VCaP (cell line): ENCODE results near the gene IPO8.

Experiments used
- H3K27ac ChIP-seq: fragments of 450-650 bp; 2 replicates; pipeline ENCODE4 v1.5.1; 2017
- TF ChIP-seq, protein P1 (sequence below): fragments of 450-650 bp; conservative IDR thresholded peaks from 2 replicates; pipeline ENCODE4 v1.5.1; 2017; ENCODE audit warnings: mild to moderate bottlenecking, moderate library complexity

Gene IPO8

DNA sequence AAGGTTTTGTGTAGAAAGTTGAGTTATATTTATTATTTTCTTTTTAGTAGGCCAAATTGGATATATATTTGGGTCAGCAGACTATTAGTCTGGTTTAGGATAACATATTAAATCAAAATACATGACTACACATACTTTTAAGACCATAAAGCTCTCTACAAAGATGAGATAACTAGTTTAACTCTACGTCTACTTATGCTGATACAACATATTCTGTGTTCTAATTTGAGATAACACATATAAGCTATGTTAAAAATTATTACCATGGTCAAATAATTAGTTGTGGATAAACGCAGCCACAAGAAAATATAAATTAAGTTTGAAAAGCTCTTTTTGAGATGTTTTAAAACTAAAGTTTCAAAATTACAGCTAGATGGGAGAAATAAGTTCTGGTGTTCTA, 55.3 kb downstream of the IPO8 start:
- TF ChIP-seq, protein P1, sequence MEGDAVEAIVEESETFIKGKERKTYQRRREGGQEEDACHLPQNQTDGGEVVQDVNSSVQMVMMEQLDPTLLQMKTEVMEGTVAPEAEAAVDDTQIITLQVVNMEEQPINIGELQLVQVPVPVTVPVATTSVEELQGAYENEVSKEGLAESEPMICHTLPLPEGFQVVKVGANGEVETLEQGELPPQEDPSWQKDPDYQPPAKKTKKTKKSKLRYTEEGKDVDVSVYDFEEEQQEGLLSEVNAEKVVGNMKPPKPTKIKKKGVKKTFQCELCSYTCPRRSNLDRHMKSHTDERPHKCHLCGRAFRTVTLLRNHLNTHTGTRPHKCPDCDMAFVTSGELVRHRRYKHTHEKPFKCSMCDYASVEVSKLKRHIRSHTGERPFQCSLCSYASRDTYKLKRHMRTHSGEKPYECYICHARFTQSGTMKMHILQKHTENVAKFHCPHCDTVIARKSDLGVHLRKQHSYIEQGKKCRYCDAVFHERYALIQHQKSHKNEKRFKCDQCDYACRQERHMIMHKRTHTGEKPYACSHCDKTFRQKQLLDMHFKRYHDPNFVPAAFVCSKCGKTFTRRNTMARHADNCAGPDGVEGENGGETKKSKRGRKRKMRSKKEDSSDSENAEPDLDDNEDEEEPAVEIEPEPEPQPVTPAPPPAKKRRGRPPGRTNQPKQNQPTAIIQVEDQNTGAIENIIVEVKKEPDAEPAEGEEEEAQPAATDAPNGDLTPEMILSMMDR, result no peak
- H3K27ac ChIP-seq, result no peak overlapping the region; the same call in 1 of the 2 replicates

DNA sequence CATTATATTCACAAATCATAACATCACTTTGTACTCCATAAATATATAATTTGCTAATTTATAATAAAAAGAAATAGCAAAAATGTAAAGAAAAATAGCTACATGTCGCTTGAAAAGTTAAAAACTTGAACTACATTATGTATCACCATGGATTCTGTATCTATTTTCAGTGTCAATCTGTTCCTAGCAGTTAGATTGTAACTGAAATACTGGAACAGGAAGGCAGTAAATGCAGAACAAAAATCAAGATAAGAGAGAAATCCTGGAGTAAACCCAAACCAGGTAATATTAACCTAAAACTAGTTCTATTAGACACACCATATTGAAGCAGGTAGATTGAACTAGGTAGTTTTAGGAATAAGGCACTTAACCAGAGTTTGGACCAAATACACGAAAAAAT, 60.3 kb downstream of the IPO8 start:
- TF ChIP-seq, protein P1, result no peak
- H3K27ac ChIP-seq, result peak overlapping the region; percentile 82

DNA sequence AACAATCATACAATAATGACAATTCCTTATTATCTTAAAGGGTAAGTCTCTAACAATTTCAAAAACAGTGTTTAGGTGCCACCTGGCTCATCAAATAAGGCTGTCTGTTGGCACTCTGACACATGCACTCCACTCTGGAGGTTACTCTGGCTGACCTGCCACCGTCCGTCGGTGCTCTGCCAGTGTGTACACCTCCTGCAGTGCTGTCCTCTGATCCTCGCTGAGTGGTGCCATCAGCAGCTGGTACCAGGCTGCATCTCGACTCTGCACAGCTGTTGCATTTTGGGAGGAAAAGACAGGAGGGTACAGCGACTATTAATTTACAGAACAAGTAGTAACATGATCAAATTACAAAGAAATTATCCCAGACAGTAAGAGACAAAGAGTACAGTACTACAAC, 63.9 kb downstream of the IPO8 start:
- TF ChIP-seq, protein P1, result no peak
- H3K27ac ChIP-seq, result no peak overlapping the region

DNA sequence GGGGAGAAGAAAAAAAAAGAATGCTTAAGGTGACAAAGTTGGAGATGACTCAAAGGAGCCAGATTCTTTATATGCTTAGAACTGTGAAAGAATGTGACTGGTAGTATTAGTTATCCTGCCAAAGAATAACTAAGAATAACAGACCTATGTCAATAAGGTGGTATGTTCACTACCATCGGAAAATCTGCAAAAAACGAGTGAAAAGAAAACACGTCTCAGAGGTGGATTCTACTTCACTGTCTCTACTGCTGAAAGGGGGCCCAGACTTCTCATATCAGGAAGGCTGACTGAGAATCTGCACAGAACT, 64.7 kb downstream of the IPO8 start:
- H3K27ac ChIP-seq, result no peak overlapping the region
- TF ChIP-seq, protein P1, result no peak

DNA sequence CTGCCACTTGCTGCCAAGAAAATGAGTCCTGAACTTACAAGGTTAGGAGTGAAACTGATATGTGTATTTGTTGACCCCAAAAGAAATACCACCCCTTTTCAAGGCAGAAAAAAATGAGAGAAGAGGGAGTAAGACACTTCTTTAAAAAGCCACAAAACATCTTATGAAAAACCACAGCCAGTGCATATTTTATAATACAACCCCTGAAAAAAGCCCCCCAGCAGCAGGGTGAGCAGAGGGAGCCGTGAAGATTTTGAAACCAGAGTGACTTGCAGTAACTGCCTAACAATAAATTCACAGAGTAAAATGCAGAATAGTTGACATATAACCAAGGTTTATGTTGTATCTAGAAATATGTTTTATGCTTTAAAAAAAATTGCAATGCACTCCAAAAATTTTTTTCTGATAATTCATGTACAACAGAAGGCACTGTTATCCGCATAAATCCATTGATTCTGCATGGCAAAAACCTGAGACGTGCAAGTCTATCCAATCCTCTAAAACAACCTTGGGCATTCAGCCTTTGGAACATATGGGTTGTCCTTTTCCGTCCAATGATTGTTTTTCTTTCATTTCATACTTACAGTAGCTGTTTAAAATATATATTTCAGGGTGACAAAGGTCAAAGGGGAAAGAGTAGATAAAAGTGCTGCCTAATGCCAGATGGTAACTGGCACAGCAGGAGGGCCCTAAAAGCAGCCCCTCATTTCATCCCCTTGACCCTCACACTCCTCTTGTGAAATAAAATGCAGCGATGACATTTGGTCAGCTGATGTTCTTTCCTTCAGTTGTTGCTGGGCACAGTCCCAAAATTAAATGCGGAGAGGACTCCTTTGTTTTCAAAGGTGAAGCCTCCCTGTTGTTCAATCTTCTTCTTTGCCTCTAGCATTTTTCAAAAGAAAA, 65.3 kb downstream of the IPO8 start:
- TF ChIP-seq, protein P1, result no peak

DNA sequence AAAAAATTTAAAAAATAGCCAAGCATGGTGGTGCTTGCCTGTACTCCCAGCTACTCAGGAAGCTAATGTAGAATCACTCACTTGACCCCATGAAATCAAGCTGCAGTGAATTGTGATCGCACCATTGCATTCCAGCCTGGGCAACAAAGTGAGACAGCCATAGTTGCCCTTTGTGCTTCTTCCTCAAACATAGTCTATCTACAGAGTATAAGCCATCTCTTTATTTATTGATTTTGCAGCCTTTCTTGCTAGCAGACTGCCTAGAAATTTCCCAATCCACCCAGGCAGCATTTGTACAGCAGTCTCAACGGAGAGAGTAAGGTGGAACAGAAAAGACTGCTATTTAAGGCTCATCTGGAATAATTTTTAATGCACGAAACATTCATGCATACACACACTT, 68.8 kb downstream of the IPO8 start:
- TF ChIP-seq, protein P1, result no peak
- H3K27ac ChIP-seq, result no peak overlapping the region

More for the DNA sequence above, 65.3 kb downstream of the IPO8 start:
- H3K27ac ChIP-seq, result no peak overlapping the region

DNA sequence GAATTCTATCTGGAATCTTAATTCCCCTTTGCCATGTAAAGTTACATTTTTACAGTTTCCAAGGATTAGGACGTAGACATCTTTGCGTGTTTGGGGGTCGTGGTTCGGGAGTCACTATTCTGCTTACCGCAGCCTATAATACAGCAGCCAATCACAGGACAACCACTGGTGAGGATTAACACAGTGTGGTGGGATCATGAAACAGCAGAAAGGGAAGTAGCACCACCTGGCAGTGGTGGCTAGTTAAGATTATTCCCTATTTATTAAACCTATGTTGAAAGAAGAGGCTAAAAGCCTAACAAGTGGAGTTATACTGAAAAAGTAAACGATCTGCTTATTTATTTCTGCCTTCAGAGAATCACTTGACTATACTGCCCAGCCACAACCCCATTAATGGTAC, 71.7 kb downstream of the IPO8 start:
- TF ChIP-seq, protein P1, result no peak
- H3K27ac ChIP-seq, result no peak overlapping the region
